T-helper 2 cell treated with Interferon-gamma antibody and Interleukin-4, amounts not matched to agents 5 μg/mL and 100 μg/mL, for 36 hours (primary cell): ENCODE results near the gene ARMC9.
"Not testable (repeated sequence)": the region's sequence is repeated elsewhere in the genome, so short reads cannot be mapped to it uniquely, and the experiment has no call there.

Experiments
- DNase-seq: peaks from one replicate; pipeline ENCODE4 v3.0.0; 2021; ENCODE audit warnings: low spot score
- H3K27ac Mint-ChIP-seq: one replicate; pipeline ENCODE4 v1.8.0; 2021; ENCODE audit warnings: mild to moderate bottlenecking, mixed read lengths
- H3K27me3 Mint-ChIP-seq: one replicate; pipeline ENCODE4 v1.8.0; 2021; ENCODE audit warnings: low read depth, mixed read lengths
- H3K36me3 Mint-ChIP-seq: one replicate; pipeline ENCODE4 v1.8.0; 2021; ENCODE audit warnings: low read depth, mixed read lengths
- H3K4me1 Mint-ChIP-seq: one replicate; pipeline ENCODE4 v1.8.0; 2021; ENCODE audit warnings: low read depth, mixed read lengths
- H3K4me3 Mint-ChIP-seq: one replicate; pipeline ENCODE4 v1.8.0; 2022; ENCODE audit warnings: mild to moderate bottlenecking, moderate library complexity, mixed read lengths
- H3K9me3 Mint-ChIP-seq: one replicate; pipeline ENCODE4 v1.8.0; 2021; ENCODE audit warnings: mixed read lengths

ARMC9 gene

GRCh38 chr2:231370749-231371429 lies 172.5 kb downstream of the ARMC9 start:
- Mint-ChIP-seq H3K27ac (no peak overlapping the region), H3K9me3 (no peaks in the 10 kb centered on the region), H3K27me3 (no peaks in the 10 kb centered on the region), H3K36me3 (no peaks in the 10 kb centered on the region), H3K4me3 (no peak overlapping the region), H3K4me1 (no peaks in the 10 kb centered on the region)
- no peak for DNase-seq

GRCh38 chr2:231371430-231372054 lies 173.1 kb downstream of the ARMC9 start:
- DNase-seq: no peak
- Mint-ChIP-seq H3K4me3 (no peak overlapping the region), H3K27ac (no peak overlapping the region), H3K27me3 (no peaks in the 10 kb centered on the region), H3K4me1 (no peaks in the 10 kb centered on the region), H3K9me3 (no peaks in the 10 kb centered on the region), H3K36me3 (no peaks in the 10 kb centered on the region)

- Mint-ChIP-seq H3K4me3 (no peak overlapping the region), H3K36me3 (no peaks in the 10 kb centered on the region), H3K9me3 (no peaks in the 10 kb centered on the region), H3K27me3 (peaks cover 3% of the 10 kb centered on the region), H3K4me1 (no peaks in the 10 kb centered on the region), H3K27ac (no peak overlapping the region)
- DNase-seq: no peak
Observed at GRCh38 chr2:231372326-231372725, 173.9 kb downstream of the ARMC9 start.

- Mint-ChIP-seq H3K9me3 (no peaks in the 10 kb centered on the region), H3K4me1 (no peaks in the 10 kb centered on the region), H3K4me3 (no peak overlapping the region), H3K36me3 (no peaks in the 10 kb centered on the region), H3K27ac (no peak overlapping the region), H3K27me3 (peaks cover 3% of the 10 kb centered on the region)
- DNase-seq: no peak
Observed at GRCh38 chr2:231373184-231373583, 174.8 kb downstream of the ARMC9 start.

- DNase-seq: no peak
- no peaks in the 10 kb centered on the region for H3K36me3 Mint-ChIP-seq
- peaks cover 3% of the 10 kb centered on the region for H3K27me3 Mint-ChIP-seq
- no peaks in the 10 kb centered on the region for H3K9me3 Mint-ChIP-seq
- no peaks in the 10 kb centered on the region for H3K4me1 Mint-ChIP-seq
- no peak overlapping the region for H3K4me3 Mint-ChIP-seq
- H3K27ac Mint-ChIP-seq: no peak overlapping the region
Observed at GRCh38 chr2:231373786-231374349, 175.4 kb downstream of the ARMC9 start.

GRCh38 chr2:231374771-231375170 lies 176.3 kb downstream of the ARMC9 start:
- Mint-ChIP-seq H3K27me3 (peaks cover 3% of the 10 kb centered on the region), H3K9me3 (no peaks in the 10 kb centered on the region), H3K4me3 (no peak overlapping the region), H3K36me3 (no peaks in the 10 kb centered on the region), H3K4me1 (no peaks in the 10 kb centered on the region), H3K27ac (no peak overlapping the region)
- DNase-seq: no peak

GRCh38 chr2:231375994-231376615 lies 177.7 kb downstream of the ARMC9 start:
- H3K4me3 Mint-ChIP-seq, DNase-seq, H3K4me1 Mint-ChIP-seq, H3K36me3 Mint-ChIP-seq, H3K27me3 Mint-ChIP-seq, H3K27ac Mint-ChIP-seq, H3K9me3 Mint-ChIP-seq: not testable (repeated sequence)

GRCh38 chr2:231376857-231377256 lies 178.4 kb downstream of the ARMC9 start:
- Mint-ChIP-seq H3K36me3 (no peaks in the 10 kb centered on the region), H3K4me3 (no peak overlapping the region), H3K27me3 (peaks cover 3% of the 10 kb centered on the region), H3K27ac (no peak overlapping the region), H3K4me1 (no peaks in the 10 kb centered on the region), H3K9me3 (no peaks in the 10 kb centered on the region)
- DNase-seq: no peak

- no peaks in the 10 kb centered on the region for H3K36me3 Mint-ChIP-seq
- H3K27ac Mint-ChIP-seq: no peak overlapping the region
- DNase-seq: no peak
- H3K27me3 Mint-ChIP-seq: peaks cover 3% of the 10 kb centered on the region
- no peaks in the 10 kb centered on the region for H3K9me3 Mint-ChIP-seq
- no peaks in the 10 kb centered on the region for H3K4me1 Mint-ChIP-seq
- H3K4me3 Mint-ChIP-seq: no peak overlapping the region
Observed at GRCh38 chr2:231378026-231378722, 179.7 kb downstream of the ARMC9 start.

- Mint-ChIP-seq H3K9me3 (no peaks in the 10 kb centered on the region), H3K4me3 (no peak overlapping the region), H3K27me3 (peaks cover 3% of the 10 kb centered on the region)
Observed at GRCh38 chr2:231379266-231380215, 181.1 kb downstream of the ARMC9 start.

GRCh38 chr2:231380307-231380706 lies 181.9 kb downstream of the ARMC9 start:
- peaks cover 3% of the 10 kb centered on the region for H3K27me3 Mint-ChIP-seq
- H3K4me3 Mint-ChIP-seq: no peak overlapping the region
- H3K27ac Mint-ChIP-seq: no peak overlapping the region
- no peaks in the 10 kb centered on the region for H3K4me1 Mint-ChIP-seq
- H3K9me3 Mint-ChIP-seq: peaks cover 7% of the 10 kb centered on the region
- no peak for DNase-seq
- H3K36me3 Mint-ChIP-seq: no peaks in the 10 kb centered on the region

More at GRCh38 chr2:231379266-231380215, 181.1 kb downstream of the ARMC9 start:
- no peak overlapping the region for H3K27ac Mint-ChIP-seq
- no peaks in the 10 kb centered on the region for H3K36me3 Mint-ChIP-seq
- H3K4me1 Mint-ChIP-seq: no peaks in the 10 kb centered on the region
- no peak for DNase-seq

- no peaks in the 10 kb centered on the region for H3K36me3 Mint-ChIP-seq
- H3K4me1 Mint-ChIP-seq: no peaks in the 10 kb centered on the region
- H3K27me3 Mint-ChIP-seq: peaks cover 6% of the 10 kb centered on the region
- no peak overlapping the region for H3K4me3 Mint-ChIP-seq
- H3K9me3 Mint-ChIP-seq: peaks cover 12% of the 10 kb centered on the region
- DNase-seq: no peak
- H3K27ac Mint-ChIP-seq: no peak overlapping the region
Observed at GRCh38 chr2:231380991-231381847, 182.8 kb downstream of the ARMC9 start.
